ENCODE results near the gene ARHGAP10. TPM values are rescaled to one million over a fixed set of nuclear protein-coding genes. Genes with fewer than 3 reads are reported as not detected.

ARHGAP10 gene
- total RNA-seq, 2 experiments from 2014 or later: 0.11 TPM; not detected in 1

DNA sequence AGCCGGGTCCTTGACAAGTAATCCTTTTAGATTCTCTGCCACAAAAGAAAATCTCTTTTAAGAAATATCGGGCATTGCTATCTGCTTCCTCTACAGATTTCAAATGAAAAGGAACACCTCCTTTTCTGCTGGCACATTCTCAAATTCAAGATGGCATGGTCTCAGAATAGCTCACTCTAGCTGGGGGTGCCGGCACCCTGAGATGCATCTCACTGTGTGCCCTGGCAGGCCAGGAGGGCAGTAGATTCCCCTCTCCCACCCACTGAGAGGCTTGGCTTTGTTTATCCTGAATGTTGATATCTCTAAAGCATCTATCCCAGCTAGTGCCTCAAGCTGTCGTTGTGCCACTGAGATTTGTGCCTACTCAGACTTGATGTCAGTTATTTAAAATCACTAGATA lies 319.5 kb downstream of the ARHGAP10 start:
- H3K27ac ChIP-seq (ENCODE audit: low read depth, low read length, poor library complexity, severe bottlenecking): no peak overlapping the region
- H2AFZ ChIP-seq (ENCODE audit: low read length): peak overlapping the region; percentile 59; the same call in 1 of the 2 replicates
- H3K36me3 ChIP-seq (ENCODE audit: insufficient read depth, low read length): no peaks in the 10 kb centered on the region
- H4K20me1 ChIP-seq (ENCODE audit: insufficient read depth, low read length): no peaks in the 10 kb centered on the region
- H3K79me2 ChIP-seq (ENCODE audit: insufficient read depth, low read depth, low read length): no peaks in the 10 kb centered on the region
- POLR2A ChIA-PET: no interaction called here
- TF ChIP-seq EZH2phosphoT487 (IDR thresholded peaks at IDR 0.05; ENCODE audit: borderline replicate concordance, low read depth, low read length): no peak
- TF ChIP-seq, protein P1, sequence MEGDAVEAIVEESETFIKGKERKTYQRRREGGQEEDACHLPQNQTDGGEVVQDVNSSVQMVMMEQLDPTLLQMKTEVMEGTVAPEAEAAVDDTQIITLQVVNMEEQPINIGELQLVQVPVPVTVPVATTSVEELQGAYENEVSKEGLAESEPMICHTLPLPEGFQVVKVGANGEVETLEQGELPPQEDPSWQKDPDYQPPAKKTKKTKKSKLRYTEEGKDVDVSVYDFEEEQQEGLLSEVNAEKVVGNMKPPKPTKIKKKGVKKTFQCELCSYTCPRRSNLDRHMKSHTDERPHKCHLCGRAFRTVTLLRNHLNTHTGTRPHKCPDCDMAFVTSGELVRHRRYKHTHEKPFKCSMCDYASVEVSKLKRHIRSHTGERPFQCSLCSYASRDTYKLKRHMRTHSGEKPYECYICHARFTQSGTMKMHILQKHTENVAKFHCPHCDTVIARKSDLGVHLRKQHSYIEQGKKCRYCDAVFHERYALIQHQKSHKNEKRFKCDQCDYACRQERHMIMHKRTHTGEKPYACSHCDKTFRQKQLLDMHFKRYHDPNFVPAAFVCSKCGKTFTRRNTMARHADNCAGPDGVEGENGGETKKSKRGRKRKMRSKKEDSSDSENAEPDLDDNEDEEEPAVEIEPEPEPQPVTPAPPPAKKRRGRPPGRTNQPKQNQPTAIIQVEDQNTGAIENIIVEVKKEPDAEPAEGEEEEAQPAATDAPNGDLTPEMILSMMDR (conservative IDR thresholded peaks at IDR 0.05; ENCODE audit: low read length): no peak
- H3K4me1 ChIP-seq (ENCODE audit: insufficient read depth, low read length, poor library complexity, severe bottlenecking): peaks cover 48% of the 10 kb centered on the region
- H3K9me3 ChIP-seq (ENCODE audit: low read length): no peaks in the 10 kb centered on the region
- DNase-seq (ENCODE audit: low spot score): no peak
- intact Hi-C loops (cut with micrococcal nuclease; ENCODE audit: unreplicated experiment): loop anchor here (10.0 kb wide), 1 partner anchor 1213 kb away; no protein-coding TSS in a partner anchor
- H3K9me2 ChIP-seq (ENCODE audit: insufficient read depth, low read length): no peaks in the 10 kb centered on the region
- CTCF ChIA-PET (ENCODE audit: unreplicated experiment): no interaction called here
- no peak overlapping the region for H3K4me2 ChIP-seq (ENCODE audit: low read length)
- H3K4me3 ChIP-seq (ENCODE audit: low read depth, low read length, poor library complexity, severe bottlenecking): no peak overlapping the region
- no TSS peak for BruUV-seq (replicated peaks)

DNA sequence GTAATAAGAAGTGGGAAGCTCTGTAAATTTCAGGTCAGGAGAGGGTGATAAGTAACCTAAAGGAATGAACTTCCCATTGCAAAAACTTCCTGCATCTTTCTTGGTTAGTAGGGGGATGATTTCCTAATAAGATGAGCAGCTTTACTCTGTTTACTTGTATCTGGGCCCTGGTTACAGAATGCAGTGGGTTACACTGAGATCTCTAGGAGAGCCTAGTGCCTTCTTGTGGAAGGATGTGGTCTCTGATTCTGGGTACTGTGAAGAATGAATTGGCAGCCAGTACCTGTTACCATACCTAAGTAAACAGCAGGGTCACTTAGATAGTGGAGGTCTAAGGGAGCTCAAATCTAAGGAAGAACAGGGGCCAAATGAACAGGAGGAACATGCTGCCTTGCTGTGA lies 320.6 kb downstream of the ARHGAP10 start:
- intact Hi-C loops (cut with micrococcal nuclease; ENCODE audit: unreplicated experiment): loop anchor here (10.0 kb wide), 1 partner anchor 1212 kb away; no protein-coding TSS in a partner anchor
- no peak for TF ChIP-seq EZH2phosphoT487 (IDR thresholded peaks at IDR 0.05; ENCODE audit: borderline replicate concordance, low read depth, low read length)
- TF ChIP-seq, protein P1 (conservative IDR thresholded peaks at IDR 0.05; ENCODE audit: low read length): peak; percentile 32; the same call in 1 of the 2 replicates
- DNase-seq (ENCODE audit: low spot score): peak; percentile 46
- no TSS peak for BruUV-seq (replicated peaks)
- Histone ChIP-seq H3K9me3 (ENCODE audit: low read length) (no peaks in the 10 kb centered on the region), H3K4me3 (ENCODE audit: low read depth, low read length, poor library complexity, severe bottlenecking) (no peak overlapping the region), H3K9me2 (ENCODE audit: insufficient read depth, low read length) (no peaks in the 10 kb centered on the region), H3K79me2 (ENCODE audit: insufficient read depth, low read depth, low read length) (no peaks in the 10 kb centered on the region), H4K20me1 (ENCODE audit: insufficient read depth, low read length) (no peaks in the 10 kb centered on the region), H3K27ac (ENCODE audit: low read depth, low read length, poor library complexity, severe bottlenecking) (peak overlapping the region; percentile 65), H3K36me3 (ENCODE audit: insufficient read depth, low read length) (no peaks in the 10 kb centered on the region), H3K4me2 (ENCODE audit: low read length) (no peak overlapping the region), H3K4me1 (ENCODE audit: insufficient read depth, low read length, poor library complexity, severe bottlenecking) (peaks cover 59% of the 10 kb centered on the region), H2AFZ (ENCODE audit: low read length) (peak overlapping the region; percentile 59; the same call in 1 of the 2 replicates)
- ChIA-PET CTCF (ENCODE audit: unreplicated experiment) (no interaction called here), POLR2A (interaction anchor here (1.2 kb wide), 1 partner anchor 22 kb away, joined by 4 read pairs; no protein-coding TSS in a partner anchor)

DNA sequence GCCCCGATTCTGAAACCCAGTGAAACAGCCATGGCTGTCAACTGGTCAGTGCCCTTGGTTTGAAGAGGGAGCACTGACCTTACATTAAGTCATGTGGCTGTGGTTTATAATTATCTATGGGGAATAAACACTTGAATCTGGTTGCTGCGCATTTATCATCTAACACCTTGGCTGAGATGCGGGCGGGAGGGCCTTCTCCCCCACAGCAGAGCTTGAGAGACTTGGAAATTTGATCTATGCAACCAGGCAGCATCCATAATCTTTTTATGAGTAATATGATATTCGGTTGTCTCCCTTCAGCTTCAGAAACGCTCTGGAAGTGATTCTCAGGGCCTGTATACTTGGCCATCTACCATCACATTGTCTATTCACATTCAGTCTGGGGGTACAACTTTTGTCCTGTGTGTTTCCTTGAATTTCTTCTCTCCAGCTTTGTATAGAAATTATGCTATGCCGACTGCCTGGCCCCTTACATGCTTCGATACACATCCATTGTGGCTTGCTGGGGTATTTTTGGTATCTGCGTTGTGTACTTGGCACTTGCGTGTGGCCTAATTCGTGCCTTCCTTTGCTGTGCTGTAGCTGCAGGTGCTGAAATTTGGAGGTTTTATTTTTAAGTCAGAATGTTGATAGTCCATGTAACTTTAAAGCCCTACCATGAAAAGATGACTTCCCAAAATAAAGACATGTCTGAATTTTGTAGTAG lies 321.6 kb downstream of the ARHGAP10 start:
- Histone ChIP-seq H3K79me2 (ENCODE audit: insufficient read depth, low read depth, low read length) (no peaks in the 10 kb centered on the region), H3K4me1 (ENCODE audit: insufficient read depth, low read length, poor library complexity, severe bottlenecking) (peaks cover 69% of the 10 kb centered on the region), H3K4me2 (ENCODE audit: low read length) (peak overlapping the region; percentile 52), H3K9me2 (ENCODE audit: insufficient read depth, low read length) (no peaks in the 10 kb centered on the region), H3K36me3 (ENCODE audit: insufficient read depth, low read length) (no peaks in the 10 kb centered on the region), H4K20me1 (ENCODE audit: insufficient read depth, low read length) (no peaks in the 10 kb centered on the region), H3K4me3 (ENCODE audit: low read depth, low read length, poor library complexity, severe bottlenecking) (no peak overlapping the region), H2AFZ (ENCODE audit: low read length) (peak overlapping the region; percentile 81; the same call in 1 of the 2 replicates), H3K9me3 (ENCODE audit: low read length) (no peaks in the 10 kb centered on the region), H3K27ac (ENCODE audit: low read depth, low read length, poor library complexity, severe bottlenecking) (peak overlapping the region; percentile 65)
- BruUV-seq (replicated peaks): no TSS peak
- ChIA-PET CTCF (ENCODE audit: unreplicated experiment) (interaction anchor here (1.5 kb wide), 1 partner anchor 12 kb away, joined by 3 read pairs; no protein-coding TSS in a partner anchor), POLR2A (interaction anchor here (0.6 to 1.2 kb wide), 2 partner anchors 23 to 73 kb away, joined by 3 to 4 read pairs; no protein-coding TSS in a partner anchor)
- no peak for TF ChIP-seq EZH2phosphoT487 (IDR thresholded peaks at IDR 0.05; ENCODE audit: borderline replicate concordance, low read depth, low read length)
- TF ChIP-seq, protein P1 (conservative IDR thresholded peaks at IDR 0.05; ENCODE audit: low read length): no peak
- peak; percentile 52 for DNase-seq (ENCODE audit: low spot score)
- intact Hi-C loops (cut with micrococcal nuclease; ENCODE audit: unreplicated experiment): loop anchor here (10.0 kb wide), 1 partner anchor 1211 kb away; no protein-coding TSS in a partner anchor
